HG03196 (cell line): ENCODE data around the gene BRD7.

Source experiments
- ATAC-seq: cut with Tn5 transposase; IDR thresholded peaks from one replicate; pipeline ENCODE4 v1.9.1; 2021; ENCODE audit not compliant: unreplicated experiment

The BRD7 gene

GRCh38 chr16:50368410-50369132 lies at the start of gene BRD7:
Gene BRD7 (minus strand): TSS chr16:50368988. CDS start chr16:50368774, 214 bp downstream.
- peak; percentile 66 for ATAC-seq

GRCh38 chr16:50416388-50416787 lies 47.6 kb upstream of the BRD7 start:
- no peak for ATAC-seq

GRCh38 chr16:50414152-50414551 lies 45.4 kb upstream of the BRD7 start:
- no peak for ATAC-seq

DNA sequence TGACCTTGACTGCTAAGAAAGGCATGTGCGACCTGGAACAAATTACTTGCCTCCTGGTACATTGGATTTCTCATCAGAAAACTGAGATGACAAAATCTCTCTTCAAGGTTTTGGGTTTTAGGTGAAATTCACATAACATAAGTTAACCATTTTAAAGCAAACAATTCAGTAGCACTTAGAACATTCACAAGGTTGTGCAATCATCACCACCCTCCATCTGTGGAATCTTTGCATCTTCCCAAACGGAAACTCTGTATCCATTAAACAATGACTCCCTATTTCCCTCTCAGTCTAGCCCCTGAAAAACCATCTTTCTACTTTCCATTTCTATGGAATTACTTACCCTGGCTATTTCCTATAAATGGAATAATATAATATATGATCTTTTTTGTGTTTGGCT lies 42.2 kb upstream of the BRD7 start:
- ATAC-seq: no peak

GRCh38 chr16:50408001-50408561 lies 39.3 kb upstream of the BRD7 start:
- no peak for ATAC-seq

DNA sequence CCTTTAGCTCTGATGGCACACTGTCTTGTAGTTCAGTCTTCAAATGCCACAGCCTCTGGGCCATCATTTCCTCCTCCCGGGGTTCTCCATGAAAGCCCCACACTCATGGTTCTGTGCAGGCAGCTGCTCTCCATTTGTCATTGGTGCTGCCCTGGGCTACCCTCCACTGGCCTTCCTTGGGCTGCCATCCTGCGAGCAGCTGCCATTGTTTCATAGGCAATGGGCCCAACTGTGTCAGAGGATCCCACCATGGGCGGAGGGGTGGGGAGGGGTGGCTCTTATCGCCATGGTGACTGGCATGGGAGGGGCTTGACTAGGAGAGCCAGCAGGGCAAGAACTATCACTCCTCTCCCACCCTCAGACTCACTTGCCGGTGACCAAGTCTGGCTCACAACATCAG lies 38.6 kb upstream of the BRD7 start:
- ATAC-seq: no peak

DNA sequence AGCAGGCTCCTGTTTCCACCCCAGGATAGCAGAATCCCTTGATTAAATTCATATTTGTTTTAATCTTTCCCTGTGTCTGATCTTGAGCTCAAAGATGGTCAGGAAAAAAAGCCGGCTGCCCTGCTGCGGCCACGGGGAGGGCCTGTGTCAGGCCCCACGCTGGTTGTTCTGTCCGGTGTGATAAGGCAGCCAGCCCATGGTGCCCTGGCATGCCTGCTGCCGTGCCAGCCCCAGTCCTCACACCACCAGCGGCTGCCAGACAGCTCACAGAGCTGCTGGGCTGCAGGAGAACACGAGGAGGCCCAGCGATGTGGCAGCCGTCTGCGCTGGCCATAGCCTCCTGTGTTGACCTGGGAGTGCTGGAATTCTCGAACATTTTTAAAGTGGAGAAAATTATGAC lies 34.7 kb upstream of the BRD7 start:
- ATAC-seq: no peak

DNA sequence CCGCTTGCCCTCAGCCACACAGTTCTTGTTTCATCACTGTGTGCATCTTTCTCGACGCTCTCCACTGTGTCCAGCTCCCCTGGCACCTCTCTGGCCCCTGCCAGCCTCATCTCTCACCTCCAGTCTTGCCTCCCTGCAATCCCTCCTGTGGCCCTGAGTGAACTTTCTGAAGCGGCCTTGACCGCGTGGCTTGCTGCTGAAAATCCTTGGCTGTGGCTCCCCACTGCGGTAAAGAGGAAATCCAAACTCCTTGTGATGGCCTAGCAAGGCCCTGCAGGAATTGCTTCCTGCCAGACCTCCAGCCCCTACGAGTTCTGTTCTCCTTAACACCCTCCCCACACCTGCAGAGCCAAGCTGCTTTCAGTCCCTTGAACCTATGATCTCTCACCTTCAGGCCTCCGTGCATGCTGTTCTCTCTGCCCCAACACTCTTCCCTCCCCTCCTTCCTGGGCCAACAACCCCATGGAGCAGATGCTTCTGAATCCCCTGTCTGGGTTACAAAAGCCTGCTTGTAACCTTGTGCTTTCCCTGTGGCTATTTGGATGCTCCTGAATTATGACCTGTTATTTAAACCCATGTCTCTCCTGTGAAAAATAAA lies 33.6 kb upstream of the BRD7 start:
- no peak for ATAC-seq

- ATAC-seq: no peak
Observed at GRCh38 chr16:50401355-50401754, 32.6 kb upstream of the BRD7 start.

DNA sequence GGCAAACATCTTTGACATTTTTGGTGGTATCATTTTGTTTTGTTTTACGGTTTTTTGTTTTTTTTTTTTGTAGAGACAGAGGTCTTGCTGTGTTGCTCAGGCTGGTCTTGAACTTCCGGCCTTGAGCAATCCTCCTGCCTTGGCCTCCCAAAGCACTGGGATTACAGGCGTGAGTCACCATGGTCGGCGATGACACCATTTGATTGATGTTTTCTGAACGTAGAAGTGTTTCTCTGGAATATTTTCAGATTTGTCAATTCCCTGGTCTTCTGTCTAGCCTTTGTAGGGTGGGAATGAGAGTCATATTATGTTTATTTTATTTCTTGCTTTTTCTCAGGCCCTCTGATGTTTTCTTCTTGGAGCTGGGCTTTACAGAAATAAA lies 32.2 kb upstream of the BRD7 start:
- ATAC-seq: no peak

DNA sequence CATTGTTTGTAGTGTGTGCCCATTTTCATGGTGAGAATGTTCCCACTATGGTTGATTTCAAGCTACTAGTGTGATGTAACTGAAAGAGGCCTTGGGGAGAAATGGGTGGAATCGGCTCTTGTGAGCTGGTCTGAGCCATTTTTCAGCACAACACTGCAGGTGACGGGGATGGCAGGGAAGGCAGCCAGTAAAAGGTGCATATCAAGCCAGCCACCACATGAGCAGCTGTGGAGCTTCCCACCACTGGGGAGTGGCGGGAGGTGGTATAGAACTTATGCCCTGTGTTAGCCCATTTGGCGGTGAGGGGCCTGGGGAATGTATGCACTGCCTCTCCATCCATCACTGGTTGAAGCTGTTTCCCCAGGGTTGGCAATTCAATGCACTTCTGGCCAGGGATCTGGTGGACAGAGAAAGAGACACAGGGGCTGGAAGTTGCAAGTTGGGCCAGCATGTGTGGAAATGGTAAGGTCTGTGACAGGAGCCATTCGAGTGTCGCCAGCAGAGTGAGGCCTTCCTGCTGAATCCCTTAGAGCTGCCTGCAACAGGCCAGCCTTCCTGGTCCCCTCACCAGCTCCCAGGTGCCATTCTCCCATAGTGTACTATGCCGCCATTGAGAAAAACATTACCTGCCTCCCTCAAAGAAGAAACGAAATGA lies 31.7 kb upstream of the BRD7 start:
- ATAC-seq: no peak

- ATAC-seq: no peak
Observed at GRCh38 chr16:50399411-50399810, 30.6 kb upstream of the BRD7 start.

- ATAC-seq: no peak
Observed at GRCh38 chr16:50398336-50398735, 29.5 kb upstream of the BRD7 start.

DNA sequence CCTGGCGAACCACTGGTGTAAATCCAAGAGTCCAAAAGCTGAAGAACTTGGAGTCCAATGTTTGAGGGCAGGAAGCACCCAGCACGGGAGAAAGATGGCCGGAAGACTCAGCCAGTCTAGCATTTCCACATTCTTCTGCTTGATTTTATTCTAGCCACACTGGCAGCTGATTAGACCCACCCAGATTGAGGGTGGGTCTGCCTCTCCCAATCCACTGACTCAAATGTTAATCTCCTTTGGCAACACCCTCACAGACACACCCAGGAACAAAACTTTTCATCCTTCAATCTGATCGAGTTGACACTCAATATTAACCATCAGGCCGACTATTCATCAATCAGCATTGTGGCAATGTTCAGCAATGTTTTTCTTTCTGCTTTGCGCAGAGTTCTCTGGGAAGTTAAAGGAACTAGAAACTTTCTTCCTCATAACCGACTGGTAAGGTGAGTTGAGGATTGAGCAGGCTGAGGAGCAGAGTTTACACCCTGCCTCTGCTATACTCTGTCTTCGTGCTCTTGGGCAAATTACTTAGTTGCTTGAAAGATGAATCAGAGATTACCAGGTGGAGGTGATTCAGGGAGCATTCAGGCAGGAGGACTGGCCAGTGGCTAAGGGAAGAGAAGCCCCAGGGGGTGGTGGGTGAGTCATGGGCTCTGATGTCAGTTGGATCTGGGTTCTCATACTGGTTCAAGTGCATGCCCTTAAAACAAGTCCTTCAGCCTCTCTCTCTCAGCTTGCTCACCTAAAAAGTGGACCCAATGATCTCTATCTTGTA lies 28.2 kb upstream of the BRD7 start:
- no peak for ATAC-seq

- no peak for ATAC-seq
Observed at GRCh38 chr16:50395763-50396710, 27.2 kb upstream of the BRD7 start.

GRCh38 chr16:50393858-50394802 lies 25.3 kb upstream of the BRD7 start:
- no peak for ATAC-seq

GRCh38 chr16:50393416-50393815 lies 24.6 kb upstream of the BRD7 start:
- ATAC-seq: no peak

- no peak for ATAC-seq
Observed at GRCh38 chr16:50390914-50391716, 22.3 kb upstream of the BRD7 start.
